HG02759 (cell line): Measurements from ENCODE around the gene BBS7.

ENCODE experiments used
- ATAC-seq: cut with Tn5 transposase; IDR thresholded peaks from one replicate; pipeline ENCODE4 v1.9.1; 2021; ENCODE audit warnings: mild to moderate bottlenecking, moderate library complexity; ENCODE audit not compliant: unreplicated experiment

The BBS7 gene

GRCh38 chr4:121827853-121828252, 42.4 kb downstream of the BBS7 start:
- no peak for ATAC-seq

- ATAC-seq, result no peak
Observed at GRCh38 chr4:121824950-121825349, 45.3 kb downstream of the BBS7 start.

- ATAC-seq, result no peak
Observed at GRCh38 chr4:121824171-121824527, 46.1 kb downstream of the BBS7 start.

- peak; percentile 95 for ATAC-seq
Observed at GRCh38 chr4:121823505-121824170, 46.6 kb downstream of the BBS7 start, which contains the start of gene CCNA2. CCNA2 (minus strand) TSS chr4:121823883; CDS start chr4:121823628, 255 bp downstream.

GRCh38 chr4:121822796-121823504, 47.3 kb downstream of the BBS7 start:
- ATAC-seq, result peak; percentile 38

- no peak for ATAC-seq
Observed at GRCh38 chr4:121822047-121822446, 48.2 kb downstream of the BBS7 start.

- no peak for ATAC-seq
Observed at GRCh38 chr4:121819216-121819965, 50.9 kb downstream of the BBS7 start.

- no peak for ATAC-seq
Observed at GRCh38 chr4:121818215-121818614, 52.1 kb downstream of the BBS7 start.

GRCh38 chr4:121817701-121818100, 52.6 kb downstream of the BBS7 start:
- no peak for ATAC-seq

GRCh38 chr4:121817006-121817405, 53.3 kb downstream of the BBS7 start:
- ATAC-seq, result no peak

- no peak for ATAC-seq
Observed at GRCh38 chr4:121814756-121815155, 55.5 kb downstream of the BBS7 start.

- no peak for ATAC-seq
Observed at GRCh38 chr4:121811122-121811521, 59.2 kb downstream of the BBS7 start.

GRCh38 chr4:121806411-121806810, 63.9 kb downstream of the BBS7 start:
- ATAC-seq, result no peak

- ATAC-seq, result no peak
Observed at GRCh38 chr4:121801715-121802075, 68.6 kb downstream of the BBS7 start.

GRCh38 chr4:121800961-121801714, 69.1 kb downstream of the BBS7 start, which contains the start of gene EXOSC9:
EXOSC9 (plus strand) TSS chr4:121801323; CDS start chr4:121801425, 102 bp downstream.
- peak; percentile 85 for ATAC-seq

- ATAC-seq, result peak; percentile 29
Observed at GRCh38 chr4:121800638-121800960, 69.7 kb downstream of the BBS7 start.

- ATAC-seq, result no peak
Observed at GRCh38 chr4:121799867-121800501, 70.3 kb downstream of the BBS7 start.

- ATAC-seq, result no peak
Observed at GRCh38 chr4:121799208-121799823, 71.0 kb downstream of the BBS7 start.

GRCh38 chr4:121796283-121796682, 74.0 kb downstream of the BBS7 start:
- ATAC-seq, result no peak

GRCh38 chr4:121794505-121795188, 75.6 kb downstream of the BBS7 start:
- ATAC-seq, result no peak
